Stomach (tissue), 9 donors: ENCODE measurements around the gene ZNHIT1. TPM values are rescaled to one million over a fixed set of nuclear protein-coding genes. Genes with fewer than 3 reads are reported as not detected.
"Not testable (repeated sequence)": the region's sequence is repeated elsewhere in the genome, so short reads cannot be mapped to it uniquely, and the experiment has no call there.

Experiments used
- DNase-seq, 2 donors: peaks; one replicate each; pipeline versions ENCODE4 v3.0.0 to v3.0.0-alpha.2; 2013 to 2019
- H3K27ac ChIP-seq, 5 donors: fragments of 200-600 bp in 4 of 5; sonication (generic) in 4 of 5; one replicate each; pipeline ENCODE4 v1.5.1; 2013 to 2019; ENCODE audit warnings: mild to moderate bottlenecking in 1 of 5, moderate library complexity in 1 of 5
- H3K27me3 ChIP-seq, 3 donors: fragments of 200-600 bp; sonication (generic); one replicate each; pipeline ENCODE4 v1.5.1; 2017 to 2019; ENCODE audit warnings: mixed run types in 1 of 3
- H3K36me3 ChIP-seq, 4 donors: fragments of 200-600 bp; sonication (generic); 1 replicate in 3 of 4; 2 replicates in 1 of 4; pipeline ENCODE4 v1.5.1; 2016 to 2019
- H3K4me1 ChIP-seq, 4 donors: fragments of 200-600 bp; sonication (generic); one replicate each; pipeline ENCODE4 v1.5.1; 2016 to 2019
- H3K4me3 ChIP-seq, 4 donors: fragments of 200-600 bp; sonication (generic) in 3 of 4; one replicate each; pipeline ENCODE4 v1.5.1; 2016 to 2019; ENCODE audit warnings: mild to moderate bottlenecking in 1 of 4
- H3K9me3 ChIP-seq, 4 donors: fragments of 200-600 bp; sonication (generic); one replicate each; pipeline ENCODE4 v1.5.1; 2016 to 2019
- EP300 ChIP-seq: sonication (generic); formaldehyde crosslinking; IDR thresholded peaks from one replicate; pipeline ENCODE4 v1.6.1; 2017; ENCODE audit warnings: antibody characterized with exemption
- POLR2A ChIP-seq, 4 donors: fragments of 450-650 bp; IDR thresholded peaks; one replicate each; pipeline ENCODE4 v1.6.1; 2016; ENCODE audit warnings: antibody characterized with exemption in 4 of 4, control low read depth in 2 of 4, mild to moderate bottlenecking in 1 of 4, moderate library complexity in 1 of 4
- POLR2AphosphoS5 ChIP-seq, 3 donors: sonication (generic); formaldehyde crosslinking; IDR thresholded peaks; one replicate each; pipeline ENCODE4 v1.6.1; 2016; ENCODE audit warnings: antibody characterized with exemption in 3 of 3
- WGBS, 5 donors: extraction: QIAGEN DNeasy Blood & Tissue Kit in 3 of 5; methylation state at CpG; one replicate each; pipeline versions ENCODE4 v1.1.5 to v1.1.7; 2013 to 2018; 5-methylcytosine and 5-hydroxymethylcytosine counted together
- intact Hi-C: fragments of 100-400 bp; cut with DNase I; formaldehyde crosslinking; loops from one replicate; pipeline ENCODE4 v1.15.1; 2023; ENCODE audit warnings: low total_unique reads
- polyA plus RNA-seq, 3 donors: library from polyadenylated mRNA; stranded (reverse); fragments of 200-250 nt; gene quantifications; one replicate each; pipeline ENCODE4 v1.2.3, GENCODE V29; 2013
- total RNA-seq, 5 donors: library from RNA; depleted of rRNA; stranded (reverse); fragments of >200 nt; gene quantifications; one replicate each; pipeline versions ENCODE4 v1.1.0 to v1.2.3, GENCODE V29; 2014 to 2016
- TF ChIP-seq, protein P1 (sequence below), 7 experiments: fragments of 450-650 bp in 4 of 7; fragments of 200-600 bp in 3 of 7; sonication (generic) in 3 of 7; IDR thresholded peaks; one replicate each; pipeline ENCODE4 v1.5.1; 2016 to 2019; ENCODE audit warnings: antibody characterized with exemption in 7 of 7, control low read depth in 2 of 7, mild to moderate bottlenecking in 1 of 7
- donor health status: healthy with polysubstance abuse.
- donor health status: Bipolar disorder and iron deficiency.
- donor health status: healthy.

ZNHIT1 gene
- total and polyA plus RNA-seq, 8 donors = 22.8 to 170 (median 115) TPM

DNA sequence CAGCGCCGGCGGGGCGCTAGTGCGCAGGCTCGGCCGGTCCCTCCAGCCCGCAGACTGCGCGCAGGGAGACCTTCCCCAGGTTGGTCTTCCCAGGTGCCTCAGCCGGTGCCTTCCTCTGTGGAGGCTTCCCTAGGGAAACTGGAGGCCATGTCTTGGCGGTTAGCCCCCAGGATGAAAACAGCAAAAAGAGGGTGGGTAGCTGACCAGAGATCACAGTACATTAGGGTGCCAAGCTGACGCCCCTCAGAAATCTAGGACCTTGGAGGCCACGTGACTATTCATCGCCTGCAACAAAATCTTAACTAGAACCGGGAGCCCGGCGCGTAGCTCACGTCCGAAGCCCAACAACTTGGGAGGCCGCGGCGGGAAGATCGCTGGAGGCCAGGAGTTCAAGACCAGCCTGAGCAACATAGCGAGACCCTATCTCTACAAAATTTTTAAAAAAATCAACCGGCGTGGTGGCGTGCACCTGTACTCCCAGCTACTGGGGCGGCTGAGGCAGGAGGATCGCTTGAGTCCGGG lies 27.2 kb downstream of the ZNHIT1 start:
- Histone ChIP-seq H3K27ac (peak overlapping the region; percentile 87 to 97 (median 95)), H3K36me3 (peaks cover 9 to 44% (median 36%) of the 10 kb centered on the region in 4 donors), H3K9me3 (no peaks in the 10 kb centered on the region), H3K4me3 (peak overlapping the region; percentile 74 to 94 (median 81)), H3K4me1 (peaks cover 17 to 70% (median 54%) of the 10 kb centered on the region in 4 donors), H3K27me3 (no peaks in the 10 kb centered on the region)
- TF ChIP-seq EP300 = no peak
- TF ChIP-seq POLR2AphosphoS5 (IDR thresholded peaks at IDR 0.05) = peak in 1 of 3 donors; percentile 36
- 23 to 43% (median 30%) methylated on average over 22 to 32 of the region's 32 CpGs for WGBS, 5 donors
- intact Hi-C loops = no loop called here
- DNase-seq = no peak

DNA sequence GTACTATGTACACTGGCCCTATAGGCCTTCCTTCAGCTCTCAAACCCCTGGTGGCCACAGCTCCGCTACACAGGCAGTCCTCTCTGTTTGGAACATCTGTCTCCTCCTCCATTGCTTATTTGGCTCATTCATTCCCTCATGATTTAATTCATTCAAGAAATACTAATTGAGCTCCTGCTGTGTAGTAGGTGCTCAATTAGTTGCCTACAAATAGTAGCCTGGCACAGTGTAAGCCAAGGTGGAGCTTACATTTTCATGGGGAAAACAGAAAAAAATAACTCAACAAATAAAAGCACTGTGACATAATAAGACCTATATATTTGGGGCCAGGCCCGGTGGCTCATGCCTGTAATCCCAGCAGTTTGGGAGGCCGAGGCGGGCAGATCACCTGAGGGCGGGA lies 30.3 kb downstream of the ZNHIT1 start:
- DNase-seq = no peak
- Histone ChIP-seq H3K9me3 (no peaks in the 10 kb centered on the region), H3K27ac (no peak overlapping the region), H3K27me3 (no peaks in the 10 kb centered on the region), H3K4me3 (no peak overlapping the region), H3K4me1 (peaks cover 21 to 66% (median 54%) of the 10 kb centered on the region in 4 donors), H3K36me3 (peaks cover 4 to 29% (median 26%) of the 10 kb centered on the region in 4 donors)
- TF ChIP-seq POLR2A (IDR thresholded peaks at IDR 0.05) (no peak), EP300 (no peak), POLR2AphosphoS5 (IDR thresholded peaks at IDR 0.05) (no peak)
- TF ChIP-seq, protein P1, sequence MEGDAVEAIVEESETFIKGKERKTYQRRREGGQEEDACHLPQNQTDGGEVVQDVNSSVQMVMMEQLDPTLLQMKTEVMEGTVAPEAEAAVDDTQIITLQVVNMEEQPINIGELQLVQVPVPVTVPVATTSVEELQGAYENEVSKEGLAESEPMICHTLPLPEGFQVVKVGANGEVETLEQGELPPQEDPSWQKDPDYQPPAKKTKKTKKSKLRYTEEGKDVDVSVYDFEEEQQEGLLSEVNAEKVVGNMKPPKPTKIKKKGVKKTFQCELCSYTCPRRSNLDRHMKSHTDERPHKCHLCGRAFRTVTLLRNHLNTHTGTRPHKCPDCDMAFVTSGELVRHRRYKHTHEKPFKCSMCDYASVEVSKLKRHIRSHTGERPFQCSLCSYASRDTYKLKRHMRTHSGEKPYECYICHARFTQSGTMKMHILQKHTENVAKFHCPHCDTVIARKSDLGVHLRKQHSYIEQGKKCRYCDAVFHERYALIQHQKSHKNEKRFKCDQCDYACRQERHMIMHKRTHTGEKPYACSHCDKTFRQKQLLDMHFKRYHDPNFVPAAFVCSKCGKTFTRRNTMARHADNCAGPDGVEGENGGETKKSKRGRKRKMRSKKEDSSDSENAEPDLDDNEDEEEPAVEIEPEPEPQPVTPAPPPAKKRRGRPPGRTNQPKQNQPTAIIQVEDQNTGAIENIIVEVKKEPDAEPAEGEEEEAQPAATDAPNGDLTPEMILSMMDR (IDR thresholded peaks at IDR 0.05) = no peak
- 91 to 100% (median 96%) methylated on average over 5 of the region's 5 CpGs for WGBS, 5 donors
- intact Hi-C loops = no loop called here

DNA sequence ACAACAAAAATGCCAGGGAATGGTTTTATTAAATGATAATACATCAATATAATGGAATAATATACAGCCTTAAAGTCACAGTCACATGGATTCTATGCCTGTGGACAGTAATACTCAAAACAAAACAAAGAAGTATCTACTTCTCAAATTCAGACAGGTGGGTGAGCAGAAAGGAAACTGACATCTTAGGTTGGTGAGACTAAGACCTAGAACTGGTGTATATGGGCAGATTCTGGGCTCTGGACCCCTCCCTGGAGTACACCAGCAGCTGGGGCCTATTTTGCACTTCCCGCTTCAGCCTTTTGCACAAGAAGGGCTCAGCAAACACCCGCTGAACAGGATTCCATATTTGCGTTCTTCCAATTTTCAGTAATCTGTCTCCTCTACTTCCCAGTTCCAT lies 32.4 kb downstream of the ZNHIT1 start:
- 88 to 97% (median 93%) methylated on average over 3 of the region's 3 CpGs for WGBS, 5 donors
- peak overlapping the region in 1 of 4 donors; percentile 86 for H3K4me3 ChIP-seq
- no peak for DNase-seq
- H3K27ac ChIP-seq = no peak overlapping the region
- TF ChIP-seq, protein P1 (IDR thresholded peaks at IDR 0.05) = no peak
- TF ChIP-seq POLR2A (IDR thresholded peaks at IDR 0.05) (no peak), POLR2AphosphoS5 (IDR thresholded peaks at IDR 0.05) (no peak), EP300 (no peak)
- peaks cover 4 to 29% (median 26%) of the 10 kb centered on the region in 4 donors for H3K36me3 ChIP-seq
- peaks cover 10 to 53% (median 41%) of the 10 kb centered on the region in 4 donors for H3K4me1 ChIP-seq
- intact Hi-C loops = no loop called here
- H3K27me3 ChIP-seq = peaks cover 0 to 5% (median 0%) of the 10 kb centered on the region in 3 donors
- no peaks in the 10 kb centered on the region for H3K9me3 ChIP-seq

DNA sequence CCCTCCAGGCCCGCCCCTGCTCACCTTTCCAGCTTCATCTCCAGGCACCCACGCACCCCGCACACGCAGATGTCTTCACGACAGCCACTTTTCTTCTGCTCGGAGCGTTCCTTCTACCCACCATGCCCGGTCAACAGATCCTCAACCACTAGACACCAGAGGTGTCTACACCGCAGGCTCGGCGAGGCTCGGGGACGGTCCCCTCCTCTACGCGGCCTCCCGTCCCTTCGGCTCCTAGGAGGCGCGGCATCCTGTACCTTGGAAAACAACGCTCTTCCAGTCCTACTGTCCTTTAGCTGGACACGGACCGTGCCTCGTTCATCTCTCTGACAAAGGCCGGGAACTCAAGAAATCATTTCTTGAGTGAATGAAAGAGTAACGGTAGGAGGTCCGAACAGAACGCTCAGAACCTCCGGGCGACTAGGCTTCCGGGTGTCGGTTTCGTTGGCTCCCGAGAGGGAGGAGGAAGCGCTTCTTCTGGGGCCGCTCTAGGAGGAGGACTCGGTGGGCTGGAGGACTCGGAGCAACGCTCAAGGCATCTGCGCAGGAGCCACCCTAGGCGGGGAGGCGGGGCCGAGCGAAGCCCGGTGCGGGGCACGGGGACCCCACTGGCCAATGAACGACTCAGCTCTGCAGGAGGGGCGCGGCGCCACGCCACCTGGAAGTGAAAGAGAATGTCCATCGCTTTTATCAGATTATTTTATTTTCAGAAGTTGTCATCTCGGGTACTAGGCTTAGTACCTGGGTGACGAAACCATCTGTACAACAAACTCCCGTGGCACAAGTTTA lies 34.1 kb downstream of the ZNHIT1 start:
- intact Hi-C loops = no loop called here
- 0 to 1% (median 0%) methylated on average over 51 to 55 of the region's 55 CpGs for WGBS, 5 donors
- DNase-seq = peak; percentile 98 to 100
- peaks cover 0 to 13% (median 0%) of the 10 kb centered on the region in 3 donors for H3K27me3 ChIP-seq
- peak; percentile 47 to 89 (median 61) for TF ChIP-seq POLR2AphosphoS5 (IDR thresholded peaks at IDR 0.05)
- no peak for TF ChIP-seq POLR2A (IDR thresholded peaks at IDR 0.05)
- no peak for TF ChIP-seq EP300
- TF ChIP-seq, protein P1 (IDR thresholded peaks at IDR 0.05) = no peak
- H3K27ac ChIP-seq = peak overlapping the region; percentile 64 to 86 (median 85)
- peaks cover 4 to 26% (median 25%) of the 10 kb centered on the region in 4 donors for H3K36me3 ChIP-seq
- peaks cover 6 to 37% (median 31%) of the 10 kb centered on the region in 4 donors for H3K4me1 ChIP-seq
- peak overlapping the region; percentile 82 to 97 (median 90) for H3K4me3 ChIP-seq
- no peaks in the 10 kb centered on the region for H3K9me3 ChIP-seq

DNA sequence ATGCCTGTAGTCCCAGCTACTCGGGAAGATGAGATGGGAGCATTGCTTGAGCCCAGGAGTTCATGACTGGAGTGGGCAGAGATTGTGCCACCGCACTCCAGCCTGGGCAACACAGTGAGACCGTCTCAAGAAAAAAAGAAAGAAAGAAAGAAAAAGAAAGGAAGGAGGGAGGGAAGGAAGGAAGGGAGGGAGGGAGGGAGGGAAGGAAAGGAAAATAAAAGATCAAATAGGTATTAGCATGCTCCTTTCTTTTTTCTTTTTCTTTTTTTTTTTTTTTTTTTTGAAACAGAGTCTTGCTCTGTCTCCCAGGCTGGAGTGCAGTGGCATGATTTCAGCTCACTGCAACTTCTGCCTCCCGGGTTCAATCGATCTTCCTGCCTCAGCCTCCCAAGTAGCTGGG lies 35.2 kb downstream of the ZNHIT1 start:
- H3K27ac ChIP-seq, H3K9me3 ChIP-seq, intact Hi-C loops, DNase-seq: not testable (repeated sequence)
- peaks cover 0 to 21% (median 0%) of the 10 kb centered on the region in 3 donors for H3K27me3 ChIP-seq
- peak overlapping the region in 1 of 4 donors; percentile 93 for H3K4me3 ChIP-seq
- peaks cover 4 to 21% (median 16%) of the 10 kb centered on the region in 4 donors for H3K36me3 ChIP-seq
- WGBS, 5 donors = 88 to 94% (median 91%) methylated on average over 5 of the region's 5 CpGs
- peaks cover 6 to 37% (median 29%) of the 10 kb centered on the region in 4 donors for H3K4me1 ChIP-seq
